Endothelial cell of umbilical vein (primary cell): ENCODE measurements around the gene FAM227B.

Experiments
- CTCF ChIP-seq, 2 donors: IDR thresholded peaks; 1 replicate in 1 of 2; 2 replicates in 1 of 2; pipeline ENCODE4 v1.5.1; 2011; ENCODE audit warnings: low read length in 2 of 2, mild to moderate bottlenecking in 2 of 2, moderate library complexity in 2 of 2, control low read depth in 1 of 2, inconsistent platforms in 1 of 2, low read depth in 1 of 2; ENCODE audit not compliant: insufficient read depth in 1 of 2; ENCODE audit errors: extremely low read depth in 1 of 2
- EZH2 ChIP-seq: IDR thresholded peaks from 2 replicates; pipeline ENCODE4 v1.6.1; 2012; ENCODE audit warnings: borderline replicate concordance, low read depth, mild to moderate bottlenecking, moderate library complexity, low read length, inconsistent platforms; ENCODE audit not compliant: severe bottlenecking
- GATA2 ChIP-seq: IDR thresholded peaks from 2 replicates; pipeline ENCODE4 v1.7.0; 2011; ENCODE audit warnings: low read depth, mild to moderate bottlenecking, moderate library complexity, mixed read lengths, low read length; ENCODE audit not compliant: insufficient read length, insufficient read depth
- JUN ChIP-seq: IDR thresholded peaks from 2 replicates; pipeline ENCODE4 v1.6.1; 2011; ENCODE audit warnings: borderline replicate concordance, low read depth; ENCODE audit not compliant: insufficient read length, insufficient read depth
- MYC ChIP-seq: IDR thresholded peaks from one replicate; pipeline ENCODE4 v1.6.1; 2011; ENCODE audit warnings: mild to moderate bottlenecking, low read depth, low read length
- POLR2A ChIP-seq: IDR thresholded peaks from 2 replicates; pipeline ENCODE4 v1.6.1; 2012; ENCODE audit warnings: low read depth, mild to moderate bottlenecking, control low read depth, low read length
- POLR2AphosphoS5 ChIP-seq: IDR thresholded peaks from 2 replicates; pipeline ENCODE4 v1.6.1; 2012; ENCODE audit warnings: low read depth, mild to moderate bottlenecking, control low read depth, low read length, moderate library complexity; ENCODE audit not compliant: insufficient read depth
- TF ChIP-seq, protein P1 (sequence below): IDR thresholded peaks from 2 replicates; pipeline ENCODE4 v1.6.1; 2011; ENCODE audit not compliant: insufficient read depth, insufficient read length

- TF ChIP-seq CTCF (IDR thresholded peaks at IDR 0.05; ENCODE audit: extremely low read depth in 1 of 2, insufficient read depth in 1 of 2, low read depth in 1 of 2, low read length in 2 of 2) (no peak), MYC (no peak), EZH2 (no peak), POLR2A (no peak), POLR2AphosphoS5 (no peak), GATA2 (no peak), JUN (no peak)
- TF ChIP-seq, protein P1, sequence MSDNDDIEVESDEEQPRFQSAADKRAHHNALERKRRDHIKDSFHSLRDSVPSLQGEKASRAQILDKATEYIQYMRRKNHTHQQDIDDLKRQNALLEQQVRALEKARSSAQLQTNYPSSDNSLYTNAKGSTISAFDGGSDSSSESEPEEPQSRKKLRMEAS: no peak
Measured at GRCh38 chr15:49464522-49464921, 156.1 kb downstream of the FAM227B start.
